ENCODE measurements around the gene ZNF195.
"Not testable (repeated sequence)": the region's sequence is repeated elsewhere in the genome, so short reads cannot be mapped to it uniquely, and the experiment has no call there.

GRCh38 chr11:3398106-3398505, 19.2 kb upstream of the ZNF195 start:
- TF ChIP-seq CTCF (conservative IDR thresholded peaks at IDR 0.05 in 1 of 2, IDR thresholded peaks at IDR 0.05 in 1 of 2; ENCODE audit: low read depth in 1 of 2, low read length in 2 of 2); EZH2 (IDR thresholded peaks at IDR 0.05; ENCODE audit: low read length, missing control alignments): not testable (repeated sequence)

Measured in fibroblast of lung (primary cell).